Rectal smooth muscle tissue (tissue), 1 donor: ENCODE results near the gene AP3S2.
"Not testable (repeated sequence)": the region's sequence is repeated elsewhere in the genome, so short reads cannot be mapped to it uniquely, and the experiment has no call there.

Experiments
- H3K27ac ChIP-seq: one replicate; pipeline ENCODE4 v1.7.0; 2013; ENCODE audit warnings: low read depth, low read length, inconsistent platforms
- H3K27me3 ChIP-seq: one replicate; pipeline ENCODE4 v1.7.0; 2013; ENCODE audit warnings: low read length; ENCODE audit not compliant: control insufficient read depth, insufficient read depth
- H3K36me3 ChIP-seq: one replicate; pipeline ENCODE4 v1.7.0; 2013; ENCODE audit warnings: low read length; ENCODE audit not compliant: control insufficient read depth, insufficient read depth
- H3K4me1 ChIP-seq: one replicate; pipeline ENCODE4 v1.7.0; 2013; ENCODE audit warnings: low read length; ENCODE audit not compliant: control insufficient read depth, insufficient read depth
- H3K4me3 ChIP-seq: one replicate; pipeline ENCODE4 v1.7.0; 2013; ENCODE audit warnings: low read length
- H3K9ac ChIP-seq: one replicate; pipeline ENCODE4 v1.7.0; 2013; ENCODE audit warnings: low read length

The AP3S2 gene

DNA sequence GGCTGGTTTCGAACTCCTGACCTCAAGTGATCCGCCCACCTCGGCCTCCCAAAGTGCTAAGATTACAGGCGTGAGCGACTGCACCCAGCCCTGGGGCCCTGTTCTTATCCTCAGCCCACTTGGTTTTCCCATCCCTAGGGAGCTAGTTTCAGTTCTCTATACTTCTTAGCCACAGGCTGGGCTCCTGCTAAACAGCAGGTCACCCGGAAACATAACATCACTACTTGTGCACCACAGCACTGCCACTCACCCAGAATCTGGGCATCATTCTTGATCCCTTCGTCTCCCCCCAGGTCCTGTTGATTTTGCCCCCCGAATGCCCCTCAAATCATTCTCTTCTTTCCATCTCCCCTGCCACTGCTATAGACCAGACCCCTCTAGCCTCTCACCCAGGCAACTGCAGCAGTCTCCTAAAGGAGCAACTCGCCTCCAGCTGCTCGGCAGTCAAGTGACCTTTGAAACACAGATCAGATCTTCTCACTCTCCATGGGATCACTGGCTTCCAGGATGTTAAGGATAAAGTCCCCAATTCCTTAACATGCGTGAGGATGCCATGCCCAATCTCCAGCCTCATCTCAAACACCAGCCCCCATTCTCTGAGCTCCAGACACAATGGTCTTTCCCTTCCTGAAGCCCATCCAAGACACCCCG is 5.6 kb upstream of the AP3S2 start:
- Histone ChIP-seq H3K27ac (no peak overlapping the region), H3K27me3 (no peaks in the 10 kb centered on the region), H3K4me1 (no peaks in the 10 kb centered on the region), H3K36me3 (peaks cover 14% of the 10 kb centered on the region), H3K4me3 (no peak overlapping the region), H3K9ac (no peak overlapping the region)

DNA sequence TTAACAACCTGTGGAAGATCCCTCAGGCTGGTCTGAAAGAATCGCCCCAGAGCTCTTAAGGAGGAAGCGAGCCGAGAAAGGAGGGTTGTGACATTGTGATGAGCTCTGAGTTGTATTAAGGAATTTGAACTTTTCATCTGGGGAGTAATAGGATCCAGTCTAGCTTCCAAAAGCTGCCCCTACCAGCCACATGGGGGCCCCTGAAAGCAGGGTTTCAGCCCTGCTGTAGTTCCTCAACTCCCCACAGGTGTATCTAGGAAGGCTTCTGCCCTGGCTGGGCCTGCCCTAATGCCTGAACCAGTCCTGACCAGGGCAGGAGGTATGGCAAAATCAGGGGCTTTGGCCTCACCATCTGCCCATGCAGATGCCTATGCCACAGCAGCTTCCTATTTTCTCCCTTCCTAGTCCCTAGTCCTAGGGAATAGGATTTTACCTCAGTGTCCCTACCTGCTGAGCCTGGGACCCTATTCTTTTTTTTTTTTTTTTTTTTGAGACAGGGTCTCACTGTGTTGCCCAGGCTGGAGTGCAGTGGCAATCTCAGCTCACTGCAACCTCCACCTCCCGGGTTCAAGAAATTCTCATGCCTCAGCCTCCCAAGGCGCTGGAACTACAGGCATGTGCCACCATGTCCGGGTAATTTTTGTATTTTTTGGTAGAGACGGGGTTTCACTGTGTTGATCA is 5.0 kb upstream of the AP3S2 start:
- no peak overlapping the region for H3K9ac ChIP-seq
- H3K27me3 ChIP-seq, result no peaks in the 10 kb centered on the region
- H3K27ac ChIP-seq, result no peak overlapping the region
- H3K36me3 ChIP-seq, result peaks cover 11% of the 10 kb centered on the region
- H3K4me3 ChIP-seq, result no peak overlapping the region
- H3K4me1 ChIP-seq, result no peaks in the 10 kb centered on the region

DNA sequence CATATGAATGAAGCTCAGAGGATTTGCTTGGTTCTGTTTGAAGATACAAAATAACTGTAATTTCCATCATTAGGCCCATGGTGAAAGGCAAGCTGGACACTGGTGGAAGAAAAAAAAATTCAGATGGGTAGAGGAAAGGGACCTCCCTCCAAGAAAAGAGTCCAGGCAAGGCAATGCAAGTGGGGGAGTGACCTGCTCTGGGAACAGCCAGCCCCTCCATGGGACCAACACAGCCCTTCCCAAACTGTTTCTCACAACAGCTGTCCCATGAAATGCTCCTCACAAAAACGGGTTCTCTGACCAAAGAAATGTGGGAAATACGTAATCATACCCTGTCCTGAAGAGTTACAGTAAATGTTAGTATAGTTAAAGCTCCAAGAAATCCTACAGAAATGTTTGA is 4.4 kb upstream of the AP3S2 start:
- H3K27me3 ChIP-seq, result no peaks in the 10 kb centered on the region
- no peak overlapping the region for H3K27ac ChIP-seq
- H3K4me3 ChIP-seq, result no peak overlapping the region
- no peak overlapping the region for H3K9ac ChIP-seq
- peaks cover 5% of the 10 kb centered on the region for H3K36me3 ChIP-seq
- H3K4me1 ChIP-seq, result peaks cover under 1% of the 10 kb centered on the region

DNA sequence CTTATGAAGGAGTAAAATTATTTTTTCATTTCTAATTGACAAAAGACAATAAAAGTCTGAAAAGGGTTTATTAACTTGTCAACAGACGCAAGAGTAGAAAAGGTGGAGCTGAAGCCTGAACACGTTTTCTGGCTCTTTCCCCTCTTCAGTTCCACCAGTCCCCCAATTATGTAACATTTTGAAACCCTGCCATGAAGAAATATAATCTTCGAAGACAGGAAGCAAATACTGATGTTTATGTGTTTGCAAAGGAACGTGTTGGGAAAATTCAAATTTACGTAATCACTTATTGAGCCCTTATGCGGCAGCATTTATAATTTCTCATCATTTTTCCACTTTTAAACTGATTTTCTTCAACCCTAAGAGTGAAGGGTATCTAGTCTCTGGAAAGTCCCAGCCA is 767 bp downstream of the AP3S2 start:
- Histone ChIP-seq H3K9ac (peak overlapping the region; percentile 81), H3K4me1 (peaks cover 5% of the 10 kb centered on the region), H3K36me3 (no peaks in the 10 kb centered on the region), H3K27ac (peak overlapping the region; percentile 86), H3K4me3 (peak overlapping the region; percentile 79), H3K27me3 (no peaks in the 10 kb centered on the region)

DNA sequence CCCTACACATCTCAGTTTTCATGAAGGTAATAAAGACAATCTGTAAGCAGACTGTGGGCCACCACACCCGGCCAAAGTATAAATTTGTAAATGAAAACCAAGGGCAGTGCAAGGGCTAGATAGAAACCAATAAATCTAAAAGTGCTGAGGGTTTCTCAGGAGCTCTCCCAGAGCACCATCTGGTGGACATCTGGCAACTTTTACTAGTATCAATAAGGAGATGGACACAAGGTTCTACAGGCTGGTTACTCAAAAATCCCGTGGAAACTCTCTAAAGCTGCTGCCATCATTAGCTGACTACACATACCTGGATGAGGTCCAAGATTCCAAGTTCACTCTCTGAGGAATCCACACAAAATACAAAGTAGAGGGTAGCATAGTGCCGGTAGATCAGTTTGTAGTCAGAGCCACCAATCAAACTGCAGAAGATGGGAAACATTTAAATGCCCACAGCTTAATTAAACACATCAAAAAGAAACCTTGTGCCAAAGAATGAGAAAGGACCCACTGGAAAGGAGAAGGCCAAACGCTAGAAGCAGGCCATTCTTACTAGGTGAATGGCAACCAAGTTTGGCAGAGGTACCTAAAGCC is 5.5 kb downstream of the AP3S2 start:
- Histone ChIP-seq H3K4me3 (no peak overlapping the region), H3K27ac (no peak overlapping the region), H3K36me3 (peaks cover 5% of the 10 kb centered on the region), H3K4me1 (peaks cover 5% of the 10 kb centered on the region), H3K27me3 (no peaks in the 10 kb centered on the region), H3K9ac (no peak overlapping the region)

DNA sequence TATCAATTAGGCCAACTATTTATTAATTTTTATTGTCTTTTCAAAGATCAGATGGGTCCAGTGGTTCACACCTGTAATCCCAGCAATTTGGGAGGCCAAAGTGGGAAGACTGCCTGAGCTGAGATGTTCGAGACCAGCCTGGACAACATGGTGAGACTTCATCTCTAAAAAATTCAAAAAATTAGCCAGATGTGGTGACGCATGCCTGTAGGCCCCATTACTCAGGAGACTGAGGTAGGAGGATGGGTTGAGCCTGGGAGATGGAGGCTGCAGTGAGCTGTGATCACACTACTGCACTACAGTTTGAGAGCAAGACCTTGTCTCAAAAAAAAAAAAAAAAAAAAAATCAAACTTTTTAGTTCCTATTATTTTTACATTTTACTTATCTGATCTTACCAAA is 8.2 kb downstream of the AP3S2 start:
- Histone ChIP-seq H3K27me3 (no peaks in the 10 kb centered on the region), H3K36me3 (peaks cover 5% of the 10 kb centered on the region), H3K4me1 (no peaks in the 10 kb centered on the region)

DNA sequence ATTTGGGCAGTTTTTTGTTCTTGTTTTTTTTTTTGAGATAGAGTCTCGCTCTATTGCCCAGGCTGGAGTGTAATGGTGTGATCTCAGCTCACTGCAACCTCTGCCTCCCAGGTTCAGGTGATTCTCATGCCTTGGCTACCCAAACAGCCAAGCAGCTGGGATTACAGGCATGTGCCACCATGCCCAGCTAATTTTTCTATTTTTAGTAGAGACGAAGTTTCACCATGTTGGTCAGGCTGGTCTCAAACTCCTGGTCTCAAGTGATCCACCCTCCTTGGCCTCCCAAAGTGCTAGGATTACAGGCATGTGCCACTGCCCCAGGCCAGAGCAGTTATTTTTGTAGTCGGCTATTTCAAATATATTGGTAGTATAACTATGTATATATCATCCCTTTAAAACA is 8.6 kb downstream of the AP3S2 start:
- H3K4me1 ChIP-seq, H3K27ac ChIP-seq, H3K27me3 ChIP-seq, H3K9ac ChIP-seq, H3K4me3 ChIP-seq, H3K36me3 ChIP-seq: not testable (repeated sequence)

More for the DNA sequence above, 8.2 kb downstream of the AP3S2 start:
- no peak overlapping the region for H3K9ac ChIP-seq
- H3K27ac ChIP-seq, result no peak overlapping the region
- no peak overlapping the region for H3K4me3 ChIP-seq

DNA sequence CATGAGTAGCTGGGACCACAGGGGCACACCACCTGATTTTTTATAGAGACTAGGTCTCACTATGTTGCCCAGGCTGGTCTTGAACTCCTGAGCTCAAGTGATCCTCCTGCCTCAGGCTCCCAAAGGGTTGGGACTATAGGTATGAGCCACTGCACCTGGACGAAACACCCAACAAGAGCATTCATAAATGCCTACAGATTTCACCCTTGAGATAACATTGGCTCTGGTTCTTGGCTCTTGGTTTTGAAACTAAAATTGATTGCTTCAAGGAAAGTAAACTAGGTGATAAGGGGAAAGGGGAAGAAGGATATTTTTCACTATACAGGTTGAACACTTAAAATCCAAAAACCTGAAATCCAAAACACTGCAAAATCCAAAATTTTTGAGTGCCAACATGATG is 10.3 kb downstream of the AP3S2 start:
- peaks cover 5% of the 10 kb centered on the region for H3K36me3 ChIP-seq
- no peak overlapping the region for H3K4me3 ChIP-seq
- H3K27ac ChIP-seq, result no peak overlapping the region
- H3K9ac ChIP-seq, result no peak overlapping the region
- no peaks in the 10 kb centered on the region for H3K27me3 ChIP-seq
- H3K4me1 ChIP-seq, result no peaks in the 10 kb centered on the region

DNA sequence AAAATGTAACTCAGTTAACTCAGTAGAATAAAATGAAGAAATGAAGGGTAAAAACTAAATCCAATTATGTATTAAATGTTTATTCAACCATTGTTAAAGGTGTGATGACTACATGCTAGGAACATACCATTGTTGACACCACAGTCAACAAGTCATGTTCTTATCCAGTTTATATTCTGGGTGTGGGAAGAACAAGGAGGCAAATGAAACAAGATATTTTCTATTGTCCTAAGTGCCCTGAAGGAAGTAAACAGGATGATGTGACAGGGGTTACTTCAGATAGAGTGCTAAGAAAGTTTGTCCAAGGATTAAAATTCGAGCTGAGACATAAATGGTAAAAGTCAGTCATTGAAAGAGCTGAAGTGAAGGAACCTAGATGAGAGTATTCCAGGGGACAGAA is 13.1 kb downstream of the AP3S2 start:
- no peaks in the 10 kb centered on the region for H3K4me1 ChIP-seq
- H3K4me3 ChIP-seq, result no peak overlapping the region
- H3K27ac ChIP-seq, result no peak overlapping the region
- no peak overlapping the region for H3K9ac ChIP-seq
- H3K36me3 ChIP-seq, result peaks cover 8% of the 10 kb centered on the region
- H3K27me3 ChIP-seq, result no peaks in the 10 kb centered on the region

DNA sequence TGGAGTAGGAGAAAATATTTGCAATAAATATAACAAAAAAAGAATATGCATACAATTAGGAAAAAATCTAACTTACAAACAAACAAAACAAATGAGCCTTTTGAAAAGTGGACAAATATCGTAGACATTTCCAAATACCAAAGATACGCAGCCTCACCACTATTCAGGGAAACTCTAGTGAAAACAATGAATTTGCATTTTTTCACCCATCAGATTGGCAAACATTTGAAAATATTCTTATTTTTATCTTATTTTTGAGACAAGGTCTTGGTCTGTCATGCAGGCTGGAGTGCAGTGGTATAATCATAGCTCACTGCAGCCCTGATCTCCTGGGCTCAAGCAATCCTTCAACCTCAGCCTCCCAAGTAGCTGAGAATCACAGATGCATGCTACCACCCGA is 15.5 kb downstream of the AP3S2 start:
- H3K36me3 ChIP-seq, result peaks cover 5% of the 10 kb centered on the region
- H3K9ac ChIP-seq, result no peak overlapping the region
- no peaks in the 10 kb centered on the region for H3K27me3 ChIP-seq
- no peak overlapping the region for H3K27ac ChIP-seq
- H3K4me3 ChIP-seq, result no peak overlapping the region
- no peaks in the 10 kb centered on the region for H3K4me1 ChIP-seq

DNA sequence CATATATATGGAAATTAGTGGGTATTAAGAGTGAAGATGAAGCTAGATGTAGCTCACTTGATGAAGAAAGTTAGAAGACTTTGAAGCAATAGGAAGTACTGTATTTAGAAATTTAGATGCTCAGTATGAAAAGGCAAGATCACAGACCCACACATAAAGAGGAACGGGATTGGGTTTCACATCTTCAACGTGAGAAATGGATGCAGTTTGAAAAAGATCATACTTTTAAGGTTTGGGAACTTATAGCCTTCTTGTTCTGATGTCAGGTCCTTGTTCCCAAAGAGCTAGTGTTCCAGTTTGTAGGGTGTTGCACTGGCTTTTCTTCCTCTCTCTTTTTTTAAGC is 16.7 kb downstream of the AP3S2 start:
- no peak overlapping the region for H3K9ac ChIP-seq
- H3K4me3 ChIP-seq, result no peak overlapping the region
- H3K4me1 ChIP-seq, result no peaks in the 10 kb centered on the region
- H3K27ac ChIP-seq, result no peak overlapping the region
- no peaks in the 10 kb centered on the region for H3K27me3 ChIP-seq
- H3K36me3 ChIP-seq, result peaks cover 5% of the 10 kb centered on the region

DNA sequence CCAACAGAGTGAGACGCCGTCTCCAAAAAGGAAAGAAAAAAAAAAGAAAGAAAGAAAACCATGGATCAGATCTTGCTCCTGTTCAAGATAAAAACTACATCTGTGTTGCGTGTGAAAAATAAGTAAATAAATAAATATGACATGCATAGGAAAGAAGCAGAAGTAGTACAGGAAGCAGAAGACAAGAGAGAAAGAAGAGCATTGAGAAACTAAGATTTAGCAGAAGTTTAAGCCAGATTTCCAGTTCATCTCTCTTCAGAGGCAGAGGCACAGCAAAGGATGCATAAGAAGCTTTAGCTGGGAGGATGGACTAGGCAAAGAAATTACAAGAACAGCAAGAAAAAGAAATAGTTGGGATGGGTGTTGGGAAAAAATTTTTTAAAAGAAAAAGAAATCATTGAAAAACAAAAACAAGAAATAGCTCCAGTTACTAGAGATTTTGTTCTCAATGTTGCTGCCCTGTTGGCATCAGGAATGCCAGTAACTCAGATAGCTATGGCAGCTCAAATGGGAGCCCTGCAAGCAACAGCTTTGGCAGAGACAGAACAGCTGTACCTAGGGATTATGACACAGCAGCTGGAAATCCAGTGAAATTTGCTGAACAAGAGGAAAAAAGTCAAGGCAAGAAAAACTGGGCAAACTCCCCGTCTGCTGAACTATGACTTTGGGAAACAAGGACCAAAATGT is 17.3 kb downstream of the AP3S2 start:
- no peak overlapping the region for H3K27ac ChIP-seq
- no peak overlapping the region for H3K4me3 ChIP-seq
- no peak overlapping the region for H3K9ac ChIP-seq
- peaks cover 5% of the 10 kb centered on the region for H3K36me3 ChIP-seq
- H3K4me1 ChIP-seq, result no peaks in the 10 kb centered on the region
- H3K27me3 ChIP-seq, result no peaks in the 10 kb centered on the region
